HEK293T (cell line): ENCODE measurements around the gene LZTS3.

Experiments used
- CTCF ChIA-PET: fragments of 350-600 bp; formaldehyde crosslinking; extraction: SDS; loops from one replicate; lab custom pipeline; 2021; ENCODE audit warnings: antibody characterized with exemption, inconsistent platforms; lab: Yijun Ruan, JAX
- POLR2A ChIA-PET: fragments of 350-600 bp; formaldehyde crosslinking; extraction: SDS; loops from one replicate; lab custom pipeline; 2020; ENCODE audit warnings: antibody characterized with exemption, inconsistent platforms; lab: Yijun Ruan, JAX
- DNase-seq: peaks from one replicate; pipeline ENCODE4 v3.0.0; 2012; ENCODE audit warnings: mixed read lengths; ENCODE audit errors: extremely low spot score
- ARNT ChIP-seq: fragments of 450-650 bp; IDR thresholded peaks from 2 replicates; pipeline ENCODE4 v1.6.1; 2017; ENCODE audit warnings: mild to moderate bottlenecking
- BHLHE40 ChIP-seq: fragments of 450-650 bp; IDR thresholded peaks from 2 replicates; pipeline ENCODE4 v1.6.1; 2016; ENCODE audit warnings: mild to moderate bottlenecking, moderate library complexity, borderline replicate concordance
- CTBP1 ChIP-seq: fragments of 450-650 bp; IDR thresholded peaks from 2 replicates; pipeline ENCODE4 v1.6.1; 2016; ENCODE audit warnings: borderline replicate concordance
- ELF4 ChIP-seq: fragments of 450-650 bp; IDR thresholded peaks from 2 replicates; pipeline ENCODE4 v1.6.1; 2017; ENCODE audit warnings: antibody characterized with exemption
- FOXA1 ChIP-seq: fragments of 450-650 bp; IDR thresholded peaks from 2 replicates; pipeline ENCODE4 v1.6.1; 2016; ENCODE audit warnings: mild to moderate bottlenecking
- FOXK2 ChIP-seq: fragments of 450-650 bp; IDR thresholded peaks from 2 replicates; pipeline ENCODE4 v1.6.1; 2016; ENCODE audit warnings: mild to moderate bottlenecking
- FOXM1 ChIP-seq: fragments of 450-650 bp; IDR thresholded peaks from 2 replicates; pipeline ENCODE4 v1.6.1; 2017; ENCODE audit warnings: mild to moderate bottlenecking, borderline replicate concordance
- HDGF ChIP-seq: fragments of 450-650 bp; IDR thresholded peaks from 2 replicates; pipeline ENCODE4 v1.6.1; 2017; ENCODE audit warnings: antibody characterized with exemption, borderline replicate concordance
- L3MBTL2 ChIP-seq: fragments of 450-650 bp; conservative IDR thresholded peaks from 2 replicates; pipeline ENCODE4 v1.6.1; 2016; ENCODE audit warnings: mild to moderate bottlenecking
- LEF1 ChIP-seq: fragments of 450-650 bp; IDR thresholded peaks from 2 replicates; pipeline ENCODE4 v1.6.1; 2017; ENCODE audit warnings: mild to moderate bottlenecking, borderline replicate concordance
- NFRKB ChIP-seq: fragments of 450-650 bp; IDR thresholded peaks from 2 replicates; pipeline ENCODE4 v1.6.1; 2016; ENCODE audit warnings: mild to moderate bottlenecking, moderate library complexity
- PKNOX1 ChIP-seq: fragments of 450-650 bp; IDR thresholded peaks from 2 replicates; pipeline ENCODE4 v1.6.1; 2016
- SP1 ChIP-seq: fragments of 450-650 bp; IDR thresholded peaks from 2 replicates; pipeline ENCODE4 v1.6.1; 2017
- SUZ12 ChIP-seq: fragments of 450-650 bp; IDR thresholded peaks from 2 replicates; pipeline ENCODE4 v1.6.1; 2016; ENCODE audit warnings: mild to moderate bottlenecking
- TARDBP ChIP-seq: fragments of 450-650 bp; IDR thresholded peaks from 2 replicates; pipeline ENCODE4 v1.6.1; 2016
- ZNF384 ChIP-seq: fragments of 450-650 bp; IDR thresholded peaks from 2 replicates; pipeline ENCODE4 v1.6.1; 2016

The LZTS3 gene

GRCh38 chr20:3180319-3180718 lies 7.0 kb upstream of the LZTS3 start:
- DNase-seq = no peak
- no peak for TF ChIP-seq L3MBTL2
- TF ChIP-seq FOXM1 = no peak
- no peak for TF ChIP-seq LEF1
- no peak for TF ChIP-seq BHLHE40
- TF ChIP-seq SUZ12 = no peak
- no peak for TF ChIP-seq FOXA1
- TF ChIP-seq NFRKB = no peak
- TF ChIP-seq SP1 = no peak
- no peak for TF ChIP-seq CTBP1
- no peak for TF ChIP-seq ELF4
- POLR2A ChIA-PET = no interaction called here
- CTCF ChIA-PET = no interaction called here

GRCh38 chr20:3177746-3178485 lies 4.6 kb upstream of the LZTS3 start:
- TF ChIP-seq ZNF384 (peak; percentile 41; the same call in 1 of the 2 replicates), ELF4 (no peak)
- DNase-seq = no peak
- ChIA-PET CTCF (no interaction called here), POLR2A (interaction anchor here (0.9 kb wide), 1 partner anchor 18 kb away, joined by 5 read pairs; the partner anchor contains the start of genes FASTKD5 and UBOX5)

GRCh38 chr20:3175270-3175669 lies 1.9 kb upstream of the LZTS3 start:
- TF ChIP-seq TARDBP (no peak), ZNF384 (no peak), HDGF (no peak), FOXK2 (no peak), SUZ12 (no peak), ARNT (no peak), CTBP1 (no peak), BHLHE40 (no peak), SP1 (no peak), FOXA1 (no peak), FOXM1 (no peak), ELF4 (no peak), LEF1 (no peak), L3MBTL2 (no peak), PKNOX1 (no peak), NFRKB (no peak)
- ChIA-PET POLR2A (no interaction called here), CTCF (no interaction called here)
- no peak for DNase-seq

- no peak for TF ChIP-seq FOXA1
- TF ChIP-seq FOXK2 = no peak
- no peak for TF ChIP-seq NFRKB
- no peak for TF ChIP-seq ZNF384
- CTCF ChIA-PET = no interaction called here
- no peak for DNase-seq
- POLR2A ChIA-PET = no interaction called here
Measured at GRCh38 chr20:3174442-3175261, 1.3 kb upstream of the LZTS3 start.

GRCh38 chr20:3173610-3174441 lies 477 bp upstream of the LZTS3 start:
- ChIA-PET POLR2A (interaction anchor here (0.7 to 2.3 kb wide), 2 partner anchors 11 to 14 kb away, joined by 4 to 13 read pairs; partner anchors contain the start of genes FASTKD5 and UBOX5), CTCF (no interaction called here)
- peak; percentile 97 for DNase-seq
- TF ChIP-seq FOXK2 (no peak), TARDBP (peak; percentile 73), L3MBTL2 (peak; percentile 65)

- no peak for DNase-seq
- CTCF ChIA-PET = interaction anchor here (0.6 to 0.7 kb wide), 2 partner anchors 12 to 98 kb away, joined by 3 to 4 read pairs; no protein-coding TSS in a partner anchor
- POLR2A ChIA-PET = interaction anchor here (1.8 to 2.9 kb wide), 3 partner anchors 11 to 13 kb away, joined by 4 to 13 read pairs (median 13); partner anchors contain the start of genes FASTKD5 and UBOX5
- TF ChIP-seq ELF4 = no peak
- TF ChIP-seq ARNT = no peak
- no peak for TF ChIP-seq SUZ12
- no peak for TF ChIP-seq BHLHE40
- TF ChIP-seq FOXA1 = no peak
- no peak for TF ChIP-seq ZNF384
- TF ChIP-seq FOXK2 = no peak
- TF ChIP-seq NFRKB = no peak
- TF ChIP-seq FOXM1 = no peak
- TF ChIP-seq LEF1 = no peak
- TF ChIP-seq SP1 = no peak
- TF ChIP-seq TARDBP = no peak
- TF ChIP-seq HDGF = no peak
- TF ChIP-seq CTBP1 = no peak
- no peak for TF ChIP-seq PKNOX1
- TF ChIP-seq L3MBTL2 = no peak
Measured at GRCh38 chr20:3172126-3172932, 1.0 kb downstream of the LZTS3 start.
